Memory B cell (primary cell): ENCODE measurements around the gene AGPAT3.

ENCODE experiments used
- ATAC-seq: fragments of 150-1000 bp; cut with Tn5 transposase; 2 replicates; pipeline ENCODE4 v1.10.0; 2021; ENCODE audit warnings: low read depth, mild to moderate bottlenecking, moderate library complexity
- DNase-seq, 2 donors: peaks; one replicate each; pipeline ENCODE4 v3.0.0; 2022; ENCODE audit warnings: low spot score in 2 of 2
- H3K27ac Mint-ChIP-seq: one replicate; pipeline ENCODE4 v1.8.0; 2022; ENCODE audit warnings: mild to moderate bottlenecking, moderate library complexity, mixed read lengths
- H3K27me3 Mint-ChIP-seq: one replicate; pipeline ENCODE4 v1.8.0; 2022; ENCODE audit warnings: mixed read lengths
- H3K36me3 Mint-ChIP-seq: one replicate; pipeline ENCODE4 v1.8.0; 2022; ENCODE audit warnings: mild to moderate bottlenecking, mixed read lengths
- H3K4me1 Mint-ChIP-seq: one replicate; pipeline ENCODE4 v1.8.0; 2022; ENCODE audit warnings: mixed read lengths
- H3K4me3 Mint-ChIP-seq: one replicate; pipeline ENCODE4 v1.8.0; 2022; ENCODE audit warnings: mild to moderate bottlenecking, moderate library complexity, mixed read lengths
- H3K9me3 Mint-ChIP-seq: one replicate; pipeline ENCODE4 v1.8.0; 2022; ENCODE audit warnings: mixed read lengths

AGPAT3 gene

DNA sequence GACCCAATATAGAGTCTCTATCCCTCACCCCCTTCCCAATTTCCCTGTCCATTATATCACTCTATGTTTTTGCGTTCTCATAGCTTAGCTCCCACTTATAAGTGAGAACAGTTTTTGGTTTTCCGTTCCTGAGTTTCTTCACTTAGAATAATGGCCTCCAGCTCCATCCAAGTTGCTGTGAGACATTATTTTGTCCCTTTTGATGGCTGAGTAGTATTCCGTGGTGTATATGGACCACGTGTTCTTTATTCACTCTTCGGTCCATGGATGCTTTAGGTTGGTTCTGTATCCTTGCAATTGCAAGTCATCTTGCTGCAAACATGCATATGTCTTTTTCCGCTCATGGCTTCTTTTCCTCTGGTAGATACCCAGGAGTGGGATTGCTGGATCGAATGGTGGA, 54.3 kb downstream of the AGPAT3 start:
- Mint-ChIP-seq H3K36me3 (peaks cover 3% of the 10 kb centered on the region), H3K27me3 (no peaks in the 10 kb centered on the region), H3K4me3 (no peak overlapping the region), H3K9me3 (no peaks in the 10 kb centered on the region), H3K4me1 (peaks cover 42% of the 10 kb centered on the region), H3K27ac (no peak overlapping the region)
- DNase-seq (no peak), ATAC-seq (no peak)

DNA sequence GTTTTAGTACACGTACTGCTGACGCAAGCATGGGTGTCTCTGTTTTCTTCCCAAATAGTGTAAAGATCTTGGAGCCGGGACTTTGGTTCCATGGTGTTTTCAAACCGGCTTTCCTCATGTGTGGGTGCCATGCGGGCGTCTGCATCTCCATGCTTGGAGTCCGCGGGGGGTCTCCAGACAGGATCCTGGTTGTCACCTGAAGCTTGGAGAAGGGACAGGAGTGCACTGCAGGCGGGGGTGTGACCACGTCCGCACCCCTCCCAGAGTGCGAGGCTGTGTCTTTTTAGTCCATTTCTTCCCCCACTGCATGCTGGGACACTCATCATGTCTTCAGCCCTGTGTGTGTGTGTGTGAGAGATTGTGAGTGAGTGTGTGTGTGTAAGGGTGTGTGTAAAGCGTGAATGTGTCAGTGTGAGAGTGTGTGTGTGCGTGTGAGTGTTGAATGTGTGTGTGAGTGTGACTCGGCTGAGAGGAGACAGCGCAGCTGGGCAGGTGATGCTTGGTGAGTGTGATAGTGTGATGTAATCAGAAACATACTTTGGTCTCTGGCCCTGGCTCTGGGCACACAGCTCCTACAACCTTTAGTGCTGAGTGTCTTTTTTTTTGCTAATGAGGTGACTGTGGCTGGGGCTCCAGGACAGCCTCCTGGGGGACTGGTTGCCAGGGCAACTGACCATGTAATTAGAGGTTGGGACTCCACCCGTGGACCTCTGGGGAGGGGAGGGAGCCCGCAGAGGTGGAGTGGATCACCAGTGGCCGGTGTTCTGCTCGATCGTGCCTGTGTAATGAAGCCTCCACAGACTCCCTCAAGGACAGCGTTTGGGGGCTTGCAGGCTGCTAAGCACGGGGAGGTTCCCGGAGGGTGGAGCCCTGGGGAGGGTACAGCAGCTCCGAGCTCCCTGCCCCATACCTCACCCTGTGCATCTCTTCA, 55.1 kb downstream of the AGPAT3 start:
- ATAC-seq = peak; percentile 71
- no peaks in the 10 kb centered on the region for H3K9me3 Mint-ChIP-seq

DNA sequence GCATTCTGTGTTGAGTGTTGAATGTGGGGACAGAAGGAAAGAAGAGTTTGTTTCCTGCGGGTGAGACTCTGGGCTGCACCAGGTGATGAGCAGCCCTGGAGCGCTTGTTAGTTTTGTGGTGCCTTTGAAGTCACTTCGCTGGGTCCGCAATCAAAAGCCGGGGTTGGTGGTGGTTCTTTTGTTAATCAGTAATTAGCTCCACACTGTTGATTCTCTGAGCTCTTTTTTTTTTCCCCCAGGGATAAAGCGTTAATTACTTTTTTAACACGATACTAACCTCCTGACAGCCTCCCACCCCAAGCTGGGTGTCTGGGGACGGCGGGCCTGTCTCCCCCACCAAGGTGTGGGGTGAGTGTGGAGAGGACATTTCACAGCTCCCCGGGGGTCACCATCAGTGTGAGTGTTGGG, 56.6 kb downstream of the AGPAT3 start:
- DNase-seq (no peak), ATAC-seq (no peak)
- H3K27me3 Mint-ChIP-seq = no peaks in the 10 kb centered on the region
- H3K27ac Mint-ChIP-seq = peak overlapping the region; percentile 68
- peaks cover 36% of the 10 kb centered on the region for H3K4me1 Mint-ChIP-seq
- peaks cover 3% of the 10 kb centered on the region for H3K36me3 Mint-ChIP-seq
- no peak overlapping the region for H3K4me3 Mint-ChIP-seq
- no peaks in the 10 kb centered on the region for H3K9me3 Mint-ChIP-seq

More for the DNA sequence above, 55.1 kb downstream of the AGPAT3 start:
- Mint-ChIP-seq H3K36me3 (peaks cover 3% of the 10 kb centered on the region), H3K4me1 (peaks cover 42% of the 10 kb centered on the region), H3K27me3 (no peaks in the 10 kb centered on the region), H3K27ac (peak overlapping the region; percentile 54), H3K4me3 (no peak overlapping the region)
- DNase-seq = no peak

DNA sequence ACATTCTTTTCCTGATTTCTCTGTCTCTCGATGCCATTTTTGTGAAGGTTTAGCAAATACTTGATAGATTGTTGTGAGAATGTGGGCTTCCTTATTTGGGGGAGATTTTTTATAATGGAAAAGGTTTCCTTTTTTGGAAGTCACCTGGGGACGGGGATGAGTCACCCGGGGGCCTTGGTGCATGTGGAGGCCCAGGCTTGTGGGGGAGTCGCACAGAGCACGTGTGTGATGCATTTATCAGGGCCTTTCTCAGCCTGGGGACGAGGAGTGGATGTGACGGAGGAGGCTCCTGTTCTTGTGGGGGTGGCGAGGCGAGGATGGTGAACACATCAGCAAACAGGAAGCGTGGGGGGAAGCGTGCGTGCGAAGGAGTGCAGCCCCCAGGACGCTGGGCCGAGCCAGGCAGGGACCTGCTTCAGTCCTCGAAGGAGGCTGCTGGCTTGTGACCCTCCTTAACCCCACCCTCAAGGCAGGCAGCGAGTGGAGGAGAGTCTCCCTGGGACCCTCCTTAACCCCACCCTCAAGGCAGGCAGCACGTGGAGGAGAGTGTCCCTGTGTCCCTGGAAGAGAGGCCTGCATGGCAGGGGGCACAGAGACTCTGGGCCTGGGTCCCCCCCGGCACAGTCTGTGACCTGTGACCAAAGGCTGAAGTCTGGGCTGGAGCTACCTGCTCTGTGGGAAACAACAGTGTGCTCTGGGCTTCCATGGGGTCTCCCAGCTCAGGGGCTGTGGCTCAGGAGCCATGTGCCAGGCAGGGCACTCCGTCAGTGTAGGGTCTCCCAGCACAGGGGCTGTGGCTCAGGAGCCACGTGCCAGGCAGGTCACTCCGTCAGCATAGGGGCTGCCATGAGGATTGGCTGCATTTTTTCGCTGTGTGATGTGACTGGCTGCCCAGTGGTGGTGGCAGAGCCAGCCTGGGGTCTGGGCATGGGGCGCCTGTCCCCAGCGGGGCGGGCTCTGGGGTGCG, 57.2 kb downstream of the AGPAT3 start:
- Mint-ChIP-seq H3K9me3 (no peaks in the 10 kb centered on the region), H3K27me3 (no peaks in the 10 kb centered on the region), H3K4me3 (no peak overlapping the region), H3K36me3 (peaks cover 5% of the 10 kb centered on the region), H3K4me1 (peaks cover 34% of the 10 kb centered on the region), H3K27ac (peak overlapping the region; percentile 68)
- ATAC-seq (peak; percentile 34), DNase-seq (no peak)

DNA sequence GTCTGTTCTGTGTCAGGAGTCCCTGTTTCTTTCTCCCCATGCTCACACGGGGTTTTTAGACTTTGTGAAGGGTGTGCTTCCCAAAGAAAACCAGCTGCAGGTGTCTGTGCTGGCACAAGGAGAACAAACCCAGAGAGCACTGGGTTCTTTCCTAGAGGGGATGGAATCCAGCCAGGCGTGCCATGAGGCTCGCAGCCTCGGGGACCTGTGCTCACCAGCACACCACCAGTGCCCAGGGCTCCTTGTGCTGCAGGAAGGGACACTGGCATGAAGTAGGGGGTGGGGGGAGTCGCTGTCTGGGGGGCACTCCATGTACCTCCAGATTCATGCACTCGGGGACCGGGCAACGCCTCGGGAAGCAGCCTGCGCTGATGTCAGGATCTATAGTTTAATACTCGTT, 57.9 kb downstream of the AGPAT3 start:
- H3K27ac Mint-ChIP-seq = no peak overlapping the region
- no peaks in the 10 kb centered on the region for H3K27me3 Mint-ChIP-seq
- ATAC-seq (no peak), DNase-seq (no peak)
- no peak overlapping the region for H3K4me3 Mint-ChIP-seq
- H3K9me3 Mint-ChIP-seq = no peaks in the 10 kb centered on the region
- H3K36me3 Mint-ChIP-seq = peaks cover 5% of the 10 kb centered on the region
- peaks cover 28% of the 10 kb centered on the region for H3K4me1 Mint-ChIP-seq

DNA sequence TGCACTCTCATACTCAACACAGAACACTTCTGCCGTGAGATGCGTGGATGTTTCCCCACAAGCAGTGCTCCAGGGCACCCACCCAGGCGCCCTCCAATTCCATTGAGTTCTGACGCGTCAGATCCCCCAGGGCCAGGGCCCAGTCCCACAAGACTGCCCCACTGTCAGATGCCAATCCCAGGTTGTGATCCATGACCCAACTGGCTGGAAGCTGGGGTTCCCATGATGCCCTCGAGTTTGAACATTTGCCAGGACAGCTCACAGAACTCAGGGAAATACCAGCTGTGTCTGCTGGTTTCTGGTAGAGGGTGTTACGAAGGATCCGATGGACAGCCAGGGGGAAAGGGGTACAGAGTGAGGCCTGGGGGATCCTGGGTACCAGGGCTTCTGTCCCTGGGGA, 58.4 kb downstream of the AGPAT3 start:
- H3K4me1 Mint-ChIP-seq = peaks cover 24% of the 10 kb centered on the region
- no peak overlapping the region for H3K27ac Mint-ChIP-seq
- DNase-seq (no peak), ATAC-seq (no peak)
- no peaks in the 10 kb centered on the region for H3K9me3 Mint-ChIP-seq
- H3K4me3 Mint-ChIP-seq = no peak overlapping the region
- H3K36me3 Mint-ChIP-seq = peaks cover 5% of the 10 kb centered on the region
- H3K27me3 Mint-ChIP-seq = no peaks in the 10 kb centered on the region

DNA sequence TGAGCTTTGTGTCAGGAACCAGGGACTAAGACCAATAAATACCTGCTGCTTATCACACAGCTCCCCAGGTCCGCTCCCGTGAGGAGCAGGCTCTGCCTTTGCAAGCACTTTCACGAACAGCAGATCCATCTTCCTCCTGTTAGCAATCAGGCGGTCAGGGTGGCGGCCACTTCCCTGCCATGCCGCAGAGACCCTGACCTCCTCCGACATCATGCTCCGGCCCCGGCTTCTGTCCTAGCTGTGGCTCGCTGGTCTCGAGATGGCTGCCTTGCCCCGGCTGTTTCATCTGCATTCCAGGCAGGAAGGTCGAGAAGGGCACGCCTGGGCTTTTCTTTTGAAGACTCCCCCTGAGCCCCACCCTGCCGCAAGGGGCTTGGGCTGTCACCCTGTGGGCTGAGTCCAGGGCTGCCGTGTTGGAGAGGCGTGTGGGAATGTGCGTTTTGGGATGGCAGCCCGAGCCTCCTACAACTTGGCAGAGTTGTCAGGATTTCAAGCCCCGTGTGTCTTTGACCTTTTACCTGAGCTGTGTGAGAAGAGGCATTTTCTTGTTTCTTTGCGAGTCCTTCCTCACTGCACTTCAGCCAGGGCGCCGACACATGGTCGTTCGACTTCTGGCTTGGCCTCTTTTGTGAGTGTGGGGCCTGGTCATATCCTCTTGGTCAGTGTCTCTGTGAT, 59.5 kb downstream of the AGPAT3 start:
- Mint-ChIP-seq H3K27me3 (no peaks in the 10 kb centered on the region), H3K4me1 (peaks cover 19% of the 10 kb centered on the region), H3K9me3 (no peaks in the 10 kb centered on the region), H3K36me3 (peaks cover 6% of the 10 kb centered on the region), H3K27ac (no peak overlapping the region), H3K4me3 (no peak overlapping the region)
- ATAC-seq = no peak
- DNase-seq = no peak

DNA sequence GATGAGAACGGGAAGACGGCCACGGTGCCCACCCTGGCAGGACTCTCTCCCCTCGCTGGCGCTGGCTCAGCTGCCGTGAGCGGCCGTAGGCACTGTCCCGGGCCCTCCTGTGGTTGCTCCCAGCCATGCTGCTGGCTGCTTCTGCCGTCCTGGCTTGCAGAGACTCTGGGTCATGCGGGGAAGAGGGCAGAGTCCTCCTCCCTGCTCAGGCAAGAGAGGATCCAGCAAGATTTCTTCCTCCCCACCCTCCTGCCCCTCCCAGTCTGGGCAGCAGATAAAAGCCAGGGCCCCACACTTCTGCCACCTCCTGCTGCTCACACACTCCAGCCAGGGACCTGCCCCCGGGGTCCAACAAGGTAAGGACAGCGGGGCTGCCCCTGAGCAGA, 60.1 kb downstream of the AGPAT3 start:
- no peaks in the 10 kb centered on the region for H3K9me3 Mint-ChIP-seq

DNA sequence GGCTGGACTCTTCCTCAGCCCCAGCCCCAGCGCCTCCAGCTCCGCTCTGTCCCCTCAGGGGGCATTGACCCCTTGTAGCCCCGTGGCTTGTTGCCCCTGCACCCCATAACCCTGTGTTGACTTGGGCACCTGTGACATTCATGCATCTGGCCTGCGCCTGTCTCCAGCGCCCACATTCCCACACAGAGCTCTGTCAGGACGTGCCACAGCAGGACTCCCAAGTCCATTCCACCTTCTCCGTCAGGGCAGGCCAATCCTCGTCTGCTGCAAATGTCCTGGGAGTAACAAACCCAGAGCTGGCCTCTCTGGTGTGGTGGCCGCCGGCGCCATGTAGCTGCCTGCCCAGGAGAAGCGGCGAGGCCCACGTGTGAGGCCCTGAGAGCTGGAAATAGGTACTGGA, 60.6 kb downstream of the AGPAT3 start:
- Mint-ChIP-seq H3K36me3 (peaks cover 3% of the 10 kb centered on the region), H3K9me3 (no peaks in the 10 kb centered on the region), H3K27me3 (no peaks in the 10 kb centered on the region), H3K4me1 (peaks cover 15% of the 10 kb centered on the region), H3K27ac (no peak overlapping the region), H3K4me3 (no peak overlapping the region)
- ATAC-seq (no peak), DNase-seq (no peak)

More for the DNA sequence above, 60.1 kb downstream of the AGPAT3 start:
- Mint-ChIP-seq H3K36me3 (peaks cover 5% of the 10 kb centered on the region), H3K4me3 (no peak overlapping the region), H3K27me3 (no peaks in the 10 kb centered on the region), H3K27ac (no peak overlapping the region), H3K4me1 (peaks cover 20% of the 10 kb centered on the region)
- DNase-seq (no peak), ATAC-seq (no peak)

DNA sequence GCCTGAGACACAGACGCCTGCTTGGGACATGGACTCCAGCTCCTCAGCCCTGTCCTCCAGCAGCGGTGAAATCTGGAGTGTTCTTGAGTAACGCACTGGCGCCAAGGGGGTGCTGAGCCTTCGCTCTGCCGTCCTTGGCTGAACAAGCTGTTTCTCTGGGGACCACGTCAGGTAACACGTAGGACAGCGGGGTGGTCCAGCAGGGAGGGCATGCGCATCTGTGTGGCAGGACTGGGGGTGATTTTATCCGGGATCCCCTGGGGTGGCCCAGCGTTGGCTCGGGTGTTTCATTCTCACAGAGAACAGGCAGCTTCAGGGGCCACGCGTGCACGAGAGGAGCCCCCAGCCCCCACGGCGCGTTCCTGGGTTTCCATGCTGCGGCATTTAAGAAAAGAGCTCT, 61.2 kb downstream of the AGPAT3 start:
- ATAC-seq = no peak
- H3K27ac Mint-ChIP-seq = no peak overlapping the region

DNA sequence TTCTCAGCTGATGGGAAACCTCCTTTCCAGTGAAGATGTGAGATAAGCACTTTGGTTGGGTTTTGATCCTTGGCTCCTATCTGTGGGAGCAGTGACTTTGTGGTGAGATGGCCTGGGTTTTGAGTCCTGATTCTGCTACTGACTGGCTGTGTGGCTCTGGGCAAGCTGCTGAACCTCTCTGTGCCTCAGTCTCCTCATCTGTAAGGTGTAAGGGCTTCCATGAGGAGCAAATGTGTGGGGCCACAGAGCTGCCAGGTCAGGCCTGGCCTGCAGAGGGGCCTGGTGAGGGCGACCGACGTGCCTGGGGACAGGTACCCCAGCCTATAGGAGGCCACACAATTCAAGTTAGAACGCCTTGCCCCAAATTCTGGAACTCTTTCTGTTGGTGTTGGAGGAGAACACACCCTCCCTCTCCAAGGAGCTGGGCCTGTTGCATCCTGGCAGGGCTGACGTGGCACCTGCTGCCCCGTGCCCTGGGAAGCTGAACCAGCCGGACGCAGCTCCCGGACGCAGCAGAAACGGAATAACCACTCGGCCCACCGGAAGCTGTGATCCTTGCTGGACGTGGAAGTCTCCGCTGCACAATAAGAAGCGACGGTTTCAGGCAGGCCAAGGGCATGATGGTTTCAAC, 62.7 kb downstream of the AGPAT3 start:
- H3K27me3 Mint-ChIP-seq = no peaks in the 10 kb centered on the region
- H3K36me3 Mint-ChIP-seq = peaks cover 3% of the 10 kb centered on the region
- H3K9me3 Mint-ChIP-seq = no peaks in the 10 kb centered on the region
- DNase-seq = no peak
- no peak overlapping the region for H3K4me3 Mint-ChIP-seq
- no peak overlapping the region for H3K27ac Mint-ChIP-seq
- H3K4me1 Mint-ChIP-seq = peaks cover 8% of the 10 kb centered on the region
- ATAC-seq = no peak

More for the DNA sequence above, 61.2 kb downstream of the AGPAT3 start:
- no peak for DNase-seq
- no peaks in the 10 kb centered on the region for H3K27me3 Mint-ChIP-seq
- no peak overlapping the region for H3K4me3 Mint-ChIP-seq
- H3K4me1 Mint-ChIP-seq = peaks cover 11% of the 10 kb centered on the region
- no peaks in the 10 kb centered on the region for H3K9me3 Mint-ChIP-seq
- peaks cover 3% of the 10 kb centered on the region for H3K36me3 Mint-ChIP-seq

DNA sequence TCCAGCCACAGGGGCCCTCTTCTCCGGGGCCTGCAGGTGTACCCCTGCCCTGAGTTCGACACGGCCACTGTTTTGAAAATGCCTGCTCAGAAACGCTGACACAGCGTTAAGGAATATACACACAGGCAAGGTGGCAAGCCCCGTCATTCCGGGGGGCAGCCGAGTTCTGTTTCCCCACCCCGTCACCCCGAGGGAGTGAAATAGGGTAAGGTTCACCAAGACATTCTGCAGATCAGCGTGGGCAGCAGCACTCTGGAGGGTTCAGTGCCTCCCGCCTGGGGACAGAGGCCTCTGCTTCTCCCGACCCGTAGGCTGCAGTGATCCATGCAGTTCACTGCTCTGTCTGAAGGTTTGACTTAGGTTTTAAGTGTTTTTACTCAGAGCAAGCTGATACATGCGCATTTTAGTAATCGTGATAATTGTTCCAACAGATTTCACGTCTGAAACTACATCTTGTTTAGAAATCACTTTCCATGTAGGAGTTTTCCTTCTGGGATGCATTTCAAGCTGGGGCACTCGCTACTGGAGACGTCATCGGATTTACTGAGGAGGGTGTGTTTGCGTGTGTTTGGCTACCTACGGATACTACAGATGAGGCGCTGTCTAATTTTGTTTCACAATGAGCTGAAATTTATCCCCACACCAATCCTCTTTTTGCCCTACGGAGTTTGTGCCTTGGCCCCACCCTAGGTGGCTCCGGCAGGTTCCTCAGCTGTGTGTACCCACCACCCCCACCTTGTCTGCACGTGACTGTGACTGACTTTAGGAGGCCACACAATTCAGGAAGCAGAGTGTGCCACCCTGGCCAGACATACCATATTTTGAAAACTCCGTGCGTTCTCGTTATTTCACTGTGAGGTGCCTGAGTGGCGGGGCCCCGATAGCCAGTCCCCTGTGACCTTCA, 63.5 kb downstream of the AGPAT3 start:
- DNase-seq = no peak
- Mint-ChIP-seq H3K27me3 (no peaks in the 10 kb centered on the region), H3K36me3 (peaks cover 5% of the 10 kb centered on the region), H3K27ac (no peak overlapping the region), H3K4me3 (no peak overlapping the region), H3K4me1 (peaks cover 8% of the 10 kb centered on the region), H3K9me3 (no peaks in the 10 kb centered on the region)
- ATAC-seq = no peak
